ENCODE data around the gene PRICKLE3.

PRICKLE3 gene

GRCh38 chrX:49204709-49205108 lies 18.5 kb upstream of the PRICKLE3 start:
- DNase-seq = no peak

GRCh38 chrX:49204017-49204416 lies 17.8 kb upstream of the PRICKLE3 start:
- DNase-seq = no peak

- DNase-seq = no peak
Measured at GRCh38 chrX:49203536-49203935, 17.4 kb upstream of the PRICKLE3 start.

- no peak for DNase-seq
Measured at GRCh38 chrX:49202022-49202421, 15.8 kb upstream of the PRICKLE3 start.

GRCh38 chrX:49199906-49200771 lies 14.0 kb upstream of the PRICKLE3 start, which contains the start of gene SYP:
TSS of gene SYP (minus strand) at chrX:49200193. CDS start at chrX:49200186, 7 bp downstream.
- DNase-seq = peak in 1 of 2 experiments; percentile 51

GRCh38 chrX:49199315-49199595 lies 13.1 kb upstream of the PRICKLE3 start:
- DNase-seq = no peak

- DNase-seq = no peak
Measured at GRCh38 chrX:49198540-49199314, 12.6 kb upstream of the PRICKLE3 start.

GRCh38 chrX:49197543-49198087 lies 11.4 kb upstream of the PRICKLE3 start:
- DNase-seq = no peak

GRCh38 chrX:49193542-49193964 lies 7.4 kb upstream of the PRICKLE3 start:
- no peak for DNase-seq

- DNase-seq = no peak
Measured at GRCh38 chrX:49192722-49193328, 6.7 kb upstream of the PRICKLE3 start.

- DNase-seq = no peak
Measured at GRCh38 chrX:49191574-49192011, 5.4 kb upstream of the PRICKLE3 start.

- peak; percentile 97 for DNase-seq
Measured at GRCh38 chrX:49190821-49191573, 4.8 kb upstream of the PRICKLE3 start.

- no peak for DNase-seq
Measured at GRCh38 chrX:49189606-49190005, 3.4 kb upstream of the PRICKLE3 start.

GRCh38 chrX:49188468-49189076 lies 2.4 kb upstream of the PRICKLE3 start:
- no peak for DNase-seq

GRCh38 chrX:49187526-49187925 lies 1.4 kb upstream of the PRICKLE3 start:
- DNase-seq = no peak

- DNase-seq = no peak
Measured at GRCh38 chrX:49187028-49187394, 838 bp upstream of the PRICKLE3 start.

GRCh38 chrX:49184294-49185281 lies 1.6 kb downstream of the PRICKLE3 start:
- peak; percentile 37 to 54 for DNase-seq

GRCh38 chrX:49183701-49184281 lies 2.4 kb downstream of the PRICKLE3 start:
- no peak for DNase-seq

- no peak for DNase-seq
Measured at GRCh38 chrX:49179358-49179757, 6.8 kb downstream of the PRICKLE3 start.

- DNase-seq = no peak
Measured at GRCh38 chrX:49178537-49178936, 7.6 kb downstream of the PRICKLE3 start.
